ENCODE results near the gene MYO1F.

MYO1F gene

DNA sequence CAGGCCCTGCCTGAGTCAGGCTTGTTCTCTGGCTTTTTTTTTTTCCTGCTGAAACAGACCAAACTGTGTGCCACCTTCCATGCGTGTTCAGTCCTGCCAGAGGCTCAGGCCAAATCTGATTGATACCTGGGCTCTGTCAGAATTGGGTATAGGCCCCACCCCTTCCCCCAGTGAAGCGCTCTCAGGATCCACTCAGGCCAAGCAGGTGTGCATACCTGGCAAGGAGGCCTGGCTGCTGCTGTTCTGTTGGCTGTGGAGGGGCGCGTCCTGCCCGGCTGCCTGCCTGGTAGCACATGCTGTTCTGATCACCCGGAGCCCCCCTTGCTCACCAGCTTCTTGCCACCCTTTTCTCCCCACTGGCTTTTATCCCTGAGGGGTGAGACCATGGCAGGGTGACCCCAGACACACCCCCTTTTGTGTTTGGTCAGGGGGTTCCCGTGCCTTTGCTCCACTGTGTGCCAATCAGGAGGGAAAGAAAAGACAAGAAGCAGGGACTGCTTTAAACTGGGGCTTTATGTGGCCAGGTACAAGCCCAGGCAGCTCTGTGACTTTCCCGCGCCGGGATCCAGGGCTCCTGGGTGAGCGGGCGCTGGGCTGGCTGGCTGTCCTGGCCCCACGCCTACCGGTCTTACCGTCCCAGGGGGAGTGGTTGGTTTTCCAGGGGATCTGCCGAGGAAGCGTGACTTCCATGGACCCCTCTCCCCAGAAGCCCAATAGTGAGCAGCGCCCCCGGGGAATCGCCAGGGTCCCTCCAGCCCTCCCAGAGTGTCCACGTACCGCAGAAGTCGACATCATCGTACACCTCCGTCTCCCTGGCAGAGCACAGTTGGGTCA lies 87.5 kb downstream of the MYO1F start:
- no peak for DNase-seq

DNA sequence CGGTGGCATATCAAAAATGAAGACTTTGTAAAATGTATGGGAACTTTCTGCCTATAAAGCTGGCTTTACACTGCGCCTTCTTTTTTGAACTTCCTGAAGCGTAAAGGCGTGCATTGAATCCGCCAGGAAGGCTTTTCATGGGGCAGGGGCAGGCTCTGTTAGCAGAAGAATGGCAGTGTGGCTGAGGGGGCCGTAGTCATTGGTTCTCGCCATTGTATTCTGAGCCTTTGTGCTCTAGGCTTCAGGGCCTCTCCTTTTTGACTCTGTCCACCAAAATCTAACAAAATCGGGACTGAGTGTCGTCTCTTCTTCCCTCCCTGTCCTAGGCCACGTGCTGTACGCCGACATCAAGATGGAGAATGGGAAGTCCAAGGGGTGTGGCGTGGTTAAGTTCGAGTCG lies 88.9 kb downstream of the MYO1F start:
- no peak for DNase-seq

DNA sequence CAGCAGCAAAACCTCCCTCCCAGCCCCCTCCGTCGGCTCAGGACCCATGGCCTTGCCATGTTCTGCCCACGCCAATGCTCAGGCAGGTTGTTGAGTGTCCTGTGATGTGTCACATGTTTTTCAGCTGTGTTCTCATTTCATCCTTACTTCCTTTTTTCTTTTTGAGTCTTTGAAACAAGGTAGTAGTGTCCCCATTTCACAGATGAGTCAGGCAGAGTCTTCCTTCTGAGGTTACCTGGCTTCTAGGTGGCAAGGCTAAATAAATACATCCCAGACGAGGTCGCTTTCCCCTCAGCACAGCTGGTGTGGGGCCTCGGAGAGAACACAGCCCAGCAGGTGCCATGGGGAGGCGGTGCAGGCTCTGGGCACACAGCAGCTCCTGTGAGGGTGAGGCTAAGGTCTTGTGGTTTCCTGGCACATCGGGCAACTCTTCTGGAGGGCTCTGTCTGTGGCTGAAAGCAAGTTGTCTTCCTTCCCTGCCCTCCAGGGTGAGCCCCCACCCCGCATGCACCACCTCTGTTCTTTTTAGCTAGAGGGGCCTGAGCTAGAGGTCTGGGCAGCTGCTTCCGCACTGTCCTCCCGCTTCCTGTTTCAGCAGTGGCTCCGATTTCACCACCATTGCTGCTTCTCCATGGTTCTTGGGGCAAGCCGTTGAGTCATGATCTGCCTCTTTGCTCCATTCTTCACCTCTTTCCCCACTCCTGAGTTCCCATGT lies 89.9 kb downstream of the MYO1F start:
- no peak for DNase-seq

DNA sequence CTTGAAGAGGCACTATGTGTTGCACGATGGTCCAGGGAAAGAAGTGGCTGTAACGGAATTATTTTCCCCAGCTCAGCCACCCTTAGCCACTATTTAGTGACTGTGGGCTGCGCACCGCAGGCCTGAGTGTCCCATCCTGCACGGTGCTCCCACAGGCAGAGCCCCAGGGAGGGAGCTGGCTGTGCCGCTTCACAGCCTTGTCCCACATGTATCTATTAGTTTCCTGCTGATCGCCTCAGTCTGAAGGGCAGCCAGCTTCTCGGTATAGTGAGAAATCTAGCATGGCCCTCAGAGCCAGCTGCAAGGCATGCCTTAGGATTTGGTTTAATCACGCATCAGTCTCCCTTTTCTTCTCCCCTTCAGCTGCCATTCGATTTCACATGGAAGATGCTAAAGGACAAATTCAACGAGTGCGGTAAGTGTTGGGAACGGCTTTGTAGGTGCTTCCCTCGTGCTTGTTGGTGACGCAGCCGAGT lies 90.5 kb downstream of the MYO1F start:
- no peak for DNase-seq

DNA sequence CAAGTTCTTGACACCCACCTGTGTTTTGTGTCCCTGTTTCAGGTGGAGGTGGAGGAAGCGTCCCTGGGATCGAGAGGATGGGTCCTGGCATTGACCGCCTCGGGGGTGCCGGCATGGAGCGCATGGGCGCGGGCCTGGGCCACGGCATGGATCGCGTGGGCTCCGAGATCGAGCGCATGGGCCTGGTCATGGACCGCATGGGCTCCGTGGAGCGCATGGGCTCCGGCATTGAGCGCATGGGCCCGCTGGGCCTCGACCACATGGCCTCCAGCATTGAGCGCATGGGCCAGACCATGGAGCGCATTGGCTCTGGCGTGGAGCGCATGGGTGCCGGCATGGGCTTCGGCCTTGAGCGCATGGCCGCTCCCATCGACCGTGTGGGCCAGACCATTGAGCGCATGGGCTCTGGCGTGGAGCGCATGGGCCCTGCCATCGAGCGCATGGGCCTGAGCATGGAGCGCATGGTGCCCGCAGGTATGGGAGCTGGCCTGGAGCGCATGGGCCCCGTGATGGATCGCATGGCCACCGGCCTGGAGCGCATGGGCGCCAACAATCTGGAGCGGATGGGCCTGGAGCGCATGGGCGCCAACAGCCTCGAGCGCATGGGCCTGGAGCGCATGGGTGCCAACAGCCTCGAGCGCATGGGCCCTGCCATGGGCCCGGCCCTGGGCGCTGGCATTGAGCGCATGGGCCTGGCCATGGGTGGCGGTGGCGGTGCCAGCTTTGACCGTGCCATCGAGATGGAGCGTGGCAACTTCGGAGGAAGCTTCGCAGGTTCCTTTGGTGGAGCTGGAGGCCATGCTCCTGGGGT lies 91.5 kb downstream of the MYO1F start:
- DNase-seq, result no peak

DNA sequence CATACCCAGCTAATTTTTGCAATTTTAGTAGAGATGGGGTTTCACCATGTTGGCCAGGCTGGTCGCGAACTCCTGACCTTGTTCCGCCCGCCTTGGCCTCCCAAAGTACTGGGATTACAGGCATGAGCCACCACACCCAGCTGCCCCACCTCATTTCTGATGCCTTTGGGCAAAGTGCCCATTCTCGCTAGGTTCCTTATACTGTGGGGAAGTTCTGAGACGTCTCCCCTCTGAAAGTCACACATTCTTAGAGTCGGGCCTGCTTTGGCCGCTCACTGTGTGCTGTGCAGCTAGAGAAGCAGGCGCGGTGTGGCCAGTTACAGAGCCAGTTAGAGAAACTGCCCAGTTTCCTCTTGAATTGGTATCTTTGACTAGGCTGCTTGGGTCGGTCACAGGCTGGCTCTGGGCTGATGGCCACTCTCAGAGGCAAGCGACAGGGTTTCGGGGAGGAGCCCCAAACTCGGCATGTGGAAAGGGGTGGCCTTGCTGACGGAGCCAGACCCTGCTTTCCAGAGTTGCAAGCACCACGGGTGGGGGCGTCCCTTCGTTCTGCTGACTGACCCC lies 92.8 kb downstream of the MYO1F start:
- DNase-seq, result no peak

DNA sequence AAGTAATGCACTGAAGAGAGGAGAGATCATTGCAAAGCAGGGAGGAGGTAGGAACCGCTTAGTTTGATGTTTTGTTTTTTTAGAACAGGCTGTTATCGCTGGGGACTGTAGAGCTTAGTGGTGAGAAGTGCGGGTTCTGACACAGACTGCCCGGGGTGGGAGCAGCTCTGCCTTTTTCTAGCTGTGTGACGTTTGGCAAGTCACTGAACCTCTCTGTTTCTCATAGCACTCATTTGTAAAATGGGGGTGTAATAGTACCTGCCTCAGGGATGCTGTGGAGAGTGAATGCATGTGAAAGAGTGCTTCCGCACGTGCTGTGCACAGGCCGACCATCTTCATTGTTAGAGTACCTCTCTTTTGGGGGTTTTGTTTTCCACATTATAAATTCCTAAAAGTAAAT lies 94.1 kb downstream of the MYO1F start:
- DNase-seq, result no peak

DNA sequence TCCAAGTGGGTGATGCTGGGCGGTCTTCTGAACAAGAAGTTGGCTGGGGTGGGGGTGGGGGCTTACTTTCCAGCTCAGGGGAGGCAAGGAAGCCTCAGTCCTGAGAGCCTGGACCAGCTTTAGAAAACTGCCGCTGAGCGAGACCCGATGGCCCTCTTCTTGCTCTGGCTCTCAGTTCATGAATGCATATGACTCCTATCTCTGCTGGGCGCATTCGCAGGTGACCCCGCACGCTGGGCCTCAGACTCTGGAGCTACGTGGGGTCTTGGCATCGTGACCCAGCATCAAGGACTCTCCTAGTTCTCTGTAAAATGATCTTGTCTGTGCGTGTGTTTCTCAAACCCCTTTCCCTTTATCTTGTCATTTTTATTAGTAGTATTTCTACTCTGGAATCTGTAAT lies 94.5 kb downstream of the MYO1F start:
- DNase-seq, result no peak

DNA sequence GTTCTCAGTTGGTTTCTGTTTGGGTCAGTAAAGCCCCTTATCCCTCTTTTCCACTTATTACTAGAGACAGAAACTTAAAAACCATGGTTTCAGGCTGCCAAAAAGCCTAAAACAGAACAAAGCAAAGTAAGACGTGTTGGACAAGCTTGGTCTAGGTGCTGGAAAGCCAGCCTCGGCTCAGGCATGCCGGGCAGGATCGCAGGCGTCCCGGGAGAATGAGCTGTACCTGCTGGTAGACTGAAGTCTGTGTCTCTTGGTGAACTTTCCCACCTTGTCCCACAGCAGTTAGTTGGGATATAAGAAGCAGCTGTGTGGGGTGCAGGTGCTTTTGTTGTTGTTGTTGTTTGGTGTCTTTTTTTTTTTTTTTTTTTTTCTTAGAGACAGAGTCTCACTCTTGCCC lies 95.6 kb downstream of the MYO1F start:
- no peak for DNase-seq

DNA sequence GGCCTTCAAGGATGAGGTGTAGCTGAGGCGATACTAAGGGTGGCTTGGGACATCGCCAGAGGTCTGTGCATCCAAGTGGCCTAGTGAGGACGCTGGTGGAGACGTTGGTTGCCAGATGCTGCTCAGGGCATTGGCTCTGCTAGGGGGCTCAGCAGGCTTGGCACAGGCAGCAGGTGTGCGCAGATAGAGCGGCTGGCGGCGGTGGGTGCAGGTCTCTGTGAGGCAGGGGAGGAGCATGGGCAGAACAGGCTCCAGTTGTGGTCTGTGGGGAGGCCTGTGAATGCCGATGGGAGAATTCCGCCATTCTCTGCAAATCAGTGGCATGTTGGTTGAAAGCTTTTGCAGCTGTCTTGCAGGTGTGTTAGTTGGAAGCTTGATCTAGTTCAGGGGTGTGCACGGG lies 96.0 kb downstream of the MYO1F start:
- no peak for DNase-seq

DNA sequence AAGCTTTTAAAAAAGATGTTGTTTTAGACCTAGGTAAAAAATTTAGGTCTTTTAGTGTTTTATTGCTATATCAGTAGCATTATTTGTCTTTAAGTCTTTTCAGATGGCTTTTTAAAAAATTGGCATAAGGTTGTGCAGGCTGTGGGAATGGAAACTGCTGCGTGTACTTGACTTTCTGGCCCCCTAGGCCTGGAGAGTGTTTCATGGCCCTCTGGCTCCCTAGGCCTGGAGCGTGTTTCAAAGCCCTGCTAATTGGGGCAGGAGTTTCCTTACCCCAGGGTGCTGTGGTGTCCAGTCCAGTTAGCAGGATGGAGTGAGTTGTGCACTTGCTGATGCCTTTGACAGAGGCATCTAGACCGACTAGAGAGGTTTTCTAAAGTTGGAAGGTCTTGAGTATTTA lies 98.6 kb downstream of the MYO1F start:
- no peak for DNase-seq

DNA sequence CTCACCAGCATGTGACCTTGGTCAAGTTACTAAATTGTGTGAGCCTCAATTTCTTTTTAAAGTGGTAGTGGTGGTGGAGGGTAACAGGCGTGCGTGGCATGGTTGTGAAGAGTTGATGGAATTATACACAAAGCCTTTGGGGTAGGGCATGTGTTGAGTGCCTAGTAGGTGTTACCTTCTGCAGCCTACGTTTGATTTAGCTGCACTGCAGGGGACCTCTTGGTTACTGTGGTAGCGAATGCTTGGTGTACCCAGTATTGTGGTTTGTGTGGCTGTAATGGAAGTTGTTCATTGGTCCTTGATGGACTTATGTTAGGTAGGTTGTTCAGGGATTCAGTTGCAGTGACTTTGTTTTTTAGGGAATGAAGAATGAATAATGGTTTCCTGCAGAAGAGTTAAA lies 99.4 kb downstream of the MYO1F start:
- no peak for DNase-seq

DNA sequence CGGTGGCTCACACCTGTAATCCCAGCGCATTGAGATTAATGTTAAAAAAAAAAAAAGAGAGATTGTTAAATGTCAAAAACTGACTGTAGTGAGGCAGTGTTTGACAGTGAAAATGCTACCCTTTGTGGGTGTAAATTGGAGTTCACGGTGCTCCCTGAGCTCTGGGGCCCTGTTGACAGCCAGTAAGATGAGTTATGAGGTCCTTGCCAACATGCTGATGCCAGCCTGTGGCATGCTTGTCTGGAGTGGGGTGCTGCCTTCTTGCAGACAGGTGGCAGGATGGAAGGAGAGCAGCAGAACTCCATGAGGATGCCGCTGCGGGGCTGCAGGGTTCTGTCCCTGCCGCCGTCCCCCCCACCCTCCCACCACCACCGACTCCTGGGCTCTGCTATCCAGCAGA lies 100.7 kb downstream of the MYO1F start:
- no peak for DNase-seq

DNA sequence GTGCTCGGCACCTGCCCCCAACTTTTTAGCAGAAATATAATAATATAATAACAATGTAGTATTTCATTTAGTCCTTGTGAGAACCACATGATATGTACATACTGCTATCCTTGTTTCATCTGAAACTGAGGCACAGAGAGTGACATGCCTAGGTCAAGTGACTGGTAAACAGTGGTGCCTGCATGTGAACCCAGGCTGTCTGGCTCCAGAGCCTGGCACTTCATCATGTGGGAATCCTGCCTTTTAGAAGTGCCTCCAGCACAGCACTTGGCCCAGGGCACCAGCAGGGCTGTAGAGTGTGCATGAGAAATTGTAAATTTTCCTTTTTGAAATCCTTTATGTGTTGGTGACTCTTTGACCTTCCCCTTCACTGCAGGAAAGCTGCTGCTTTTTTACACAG lies 102.2 kb downstream of the MYO1F start:
- DNase-seq, result no peak

DNA sequence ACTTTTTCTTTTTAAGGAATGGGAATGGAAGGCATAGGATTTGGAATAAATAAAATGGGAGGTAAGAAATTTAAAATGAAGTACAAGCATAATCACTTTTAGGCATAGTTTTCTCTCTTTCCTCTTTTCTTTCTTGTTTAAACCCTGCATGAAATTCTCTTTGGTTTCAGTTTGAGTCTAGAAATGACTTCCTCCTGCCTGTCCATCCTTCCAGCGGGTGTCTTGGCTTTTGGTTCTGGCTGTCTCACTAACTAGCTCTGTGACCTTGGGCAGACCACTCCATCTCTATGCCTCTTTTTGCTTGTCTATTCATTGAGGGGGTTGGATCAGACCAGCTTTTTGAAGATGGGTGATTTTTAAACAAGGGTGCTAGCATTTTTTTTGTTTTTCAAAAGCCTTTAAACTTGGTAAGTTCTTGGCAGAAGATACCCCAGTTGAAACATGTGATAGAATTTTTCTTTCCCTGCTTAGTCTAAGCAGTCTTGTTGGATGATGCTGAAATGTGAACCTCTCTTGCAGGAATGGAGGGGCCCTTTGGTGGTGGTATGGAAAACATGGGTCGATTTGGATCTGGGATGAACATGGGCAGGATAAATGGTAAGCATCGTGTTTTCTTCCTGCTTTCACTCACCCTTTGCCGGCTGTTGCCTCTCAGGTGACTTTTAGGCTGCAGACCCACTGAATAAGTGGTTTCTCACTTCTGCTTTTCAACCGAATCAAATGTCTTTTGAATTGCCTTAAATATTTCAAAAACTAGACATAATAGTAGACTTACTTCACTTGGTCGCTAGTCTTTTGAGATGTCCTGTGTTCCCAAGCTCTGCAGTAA lies 103.4 kb downstream of the MYO1F start:
- no peak for DNase-seq
